NCI-H1436 (cell line): ENCODE data around the gene CTBP2.

ENCODE experiments used
- DNase-seq: peaks from one replicate; lab custom pipeline; 2025; lab: John Stamatoyannopoulos, UW

Gene CTBP2

DNA sequence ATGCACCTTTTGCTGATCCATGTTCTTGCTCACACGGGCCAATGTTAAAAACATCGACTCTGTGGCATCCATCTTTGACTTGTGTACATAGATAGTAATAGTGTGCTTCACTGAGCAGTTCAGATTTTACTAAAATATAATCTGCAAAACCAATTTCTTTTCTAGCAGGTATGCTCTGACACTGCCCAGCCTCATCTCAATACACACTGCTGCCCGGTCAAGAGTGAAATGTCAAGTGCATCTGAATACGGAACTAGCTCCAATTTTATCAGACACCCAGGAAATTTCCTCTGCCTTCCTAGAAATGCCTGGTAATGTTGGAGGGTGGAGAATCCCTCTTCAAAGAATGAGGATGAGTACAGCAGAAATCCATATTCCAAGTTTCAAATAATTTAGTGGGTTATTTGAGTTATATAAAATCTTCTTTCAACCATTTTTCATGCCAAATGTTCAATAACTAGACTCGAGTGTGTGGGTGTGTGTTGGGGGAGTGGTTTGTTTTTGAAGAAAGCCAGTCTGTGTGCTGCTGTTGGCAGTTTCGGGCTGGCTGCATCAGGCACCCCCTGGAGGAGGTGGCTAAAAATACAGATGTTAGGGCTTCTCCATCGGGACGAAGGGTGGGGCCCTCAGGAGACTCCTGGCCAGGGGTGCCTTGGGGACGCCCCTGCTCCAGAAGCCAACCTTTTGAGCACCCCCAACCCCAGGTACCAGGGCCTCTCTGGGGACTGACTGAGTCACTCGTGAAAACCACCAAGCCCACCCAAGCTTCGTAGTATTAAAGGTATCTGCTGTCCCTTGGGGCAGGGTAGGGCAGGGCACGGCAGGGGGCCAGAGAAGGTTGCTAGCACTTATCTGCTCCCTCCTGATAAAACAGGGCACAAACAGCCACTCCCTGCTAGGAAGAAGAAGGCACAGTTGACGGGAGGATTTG is 15.4 kb downstream of the CTBP2 start:
- DNase-seq = no peak

DNA sequence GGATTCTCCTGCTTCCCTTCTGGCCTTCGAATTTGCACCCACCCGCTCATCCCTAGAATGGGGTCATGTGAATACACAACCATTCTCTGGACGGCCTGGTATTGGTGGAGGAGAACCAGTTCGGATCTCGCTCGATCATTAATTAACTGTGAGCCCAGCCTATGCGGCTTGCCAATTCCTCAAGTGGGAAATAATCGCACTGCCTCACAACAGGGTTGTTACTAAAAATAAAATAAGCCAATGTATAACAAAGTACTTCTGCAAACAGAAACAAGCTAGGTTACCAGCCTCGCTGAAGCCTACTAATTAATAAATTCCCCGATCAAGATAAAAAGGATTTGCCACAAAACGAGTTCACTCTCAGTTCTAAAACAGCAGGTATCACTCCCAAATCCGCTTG is 16.2 kb downstream of the CTBP2 start:
- DNase-seq = no peak

DNA sequence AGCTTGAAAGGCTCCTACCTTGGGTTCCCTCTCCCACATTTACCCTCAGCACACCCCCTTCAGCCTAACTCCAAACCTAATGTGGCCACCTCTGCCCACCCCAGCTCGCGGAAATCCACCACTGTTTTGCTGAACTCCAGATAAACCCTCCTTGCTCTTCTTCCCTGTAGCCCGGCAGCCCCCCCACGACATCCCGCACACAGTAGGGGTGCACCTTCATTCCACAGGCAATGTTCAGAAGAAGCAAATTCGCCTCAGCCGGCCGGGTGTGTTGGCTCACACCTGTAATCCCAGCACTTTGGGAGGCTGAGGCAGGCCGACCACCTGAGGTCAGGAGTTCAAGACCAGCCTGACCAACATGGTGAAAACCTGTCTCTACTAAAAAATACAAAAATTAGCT is 17.4 kb downstream of the CTBP2 start:
- DNase-seq = no peak

DNA sequence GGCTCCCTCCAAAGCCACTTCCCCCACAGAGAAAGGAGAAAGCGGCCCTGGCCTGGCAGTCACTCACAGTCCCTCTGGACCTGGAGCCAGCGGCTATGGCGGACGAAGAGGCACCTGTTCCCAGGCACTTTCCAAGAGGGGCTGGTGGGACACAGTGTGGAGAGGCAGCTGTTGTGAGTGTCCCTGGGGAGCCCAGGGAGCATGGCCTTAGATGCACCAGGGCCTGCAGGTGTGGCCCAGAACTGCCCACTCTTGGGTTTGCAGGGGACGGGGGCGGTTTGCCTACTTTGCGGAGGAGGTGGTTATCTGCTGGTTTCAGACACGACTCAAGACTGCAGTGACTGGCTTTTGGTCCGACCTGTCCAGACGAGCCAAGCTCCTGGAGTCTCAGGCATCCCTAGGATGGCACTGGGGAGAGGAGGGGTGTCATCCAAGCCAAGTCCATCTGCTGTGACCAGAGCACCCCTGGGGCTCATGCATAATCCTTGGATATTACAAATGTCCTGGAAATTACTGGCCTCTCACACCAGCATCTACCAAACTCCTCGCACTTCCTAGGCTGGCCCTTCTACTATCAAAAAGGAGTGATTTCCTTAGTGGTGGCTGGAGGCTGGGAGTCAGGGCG is 18.4 kb downstream of the CTBP2 start:
- no peak for DNase-seq

DNA sequence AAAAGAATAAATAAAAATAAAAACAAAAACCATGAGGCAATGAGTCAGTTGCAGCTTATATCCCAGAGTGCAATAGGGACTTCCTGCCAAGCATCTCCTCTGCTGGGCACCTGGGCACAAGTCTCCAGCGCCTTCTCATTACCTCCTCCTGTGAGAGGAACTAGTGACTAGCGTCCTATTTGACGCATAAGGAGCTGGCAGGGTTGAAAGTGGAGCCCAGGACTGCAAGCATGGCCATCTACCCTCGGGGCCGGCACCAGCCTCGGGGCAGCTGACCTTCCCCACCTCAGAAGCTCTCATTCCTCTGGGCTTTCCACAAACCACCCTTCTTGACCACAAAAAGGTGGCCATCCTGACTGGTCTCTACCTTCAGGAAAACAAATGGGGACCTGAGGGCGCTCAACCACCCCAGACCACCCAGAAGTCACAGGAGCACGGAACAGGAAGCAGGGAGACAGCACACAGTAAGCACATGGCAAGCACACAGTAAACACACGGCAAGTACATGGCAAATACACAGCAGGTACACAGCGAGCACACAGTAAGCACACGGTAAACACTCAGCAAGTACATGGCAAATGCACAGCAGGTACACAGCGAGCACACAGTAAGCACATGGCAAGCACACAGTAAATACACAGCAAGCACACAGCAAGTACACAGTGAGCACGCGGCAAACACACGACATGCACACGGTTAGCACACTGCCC is 19.1 kb downstream of the CTBP2 start:
- no peak for DNase-seq

DNA sequence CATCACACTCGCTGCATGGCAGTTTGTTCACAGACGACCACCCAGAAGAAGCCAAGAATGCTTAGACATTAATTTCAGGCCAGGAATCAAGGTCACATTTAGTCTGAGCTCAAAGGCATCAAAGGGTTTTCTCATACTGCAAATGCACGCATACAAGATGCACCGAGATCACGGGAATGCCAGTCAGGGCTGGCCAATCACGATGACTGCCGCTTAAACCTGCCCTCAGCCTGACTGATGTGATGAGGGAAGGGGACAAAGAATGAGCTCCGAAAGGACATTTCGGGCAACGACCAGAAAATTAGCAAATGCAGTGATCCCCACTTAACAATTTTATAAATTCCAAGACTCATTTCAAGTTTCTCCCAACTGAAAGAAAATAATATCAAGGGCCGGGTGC is 20.2 kb downstream of the CTBP2 start:
- DNase-seq = no peak

DNA sequence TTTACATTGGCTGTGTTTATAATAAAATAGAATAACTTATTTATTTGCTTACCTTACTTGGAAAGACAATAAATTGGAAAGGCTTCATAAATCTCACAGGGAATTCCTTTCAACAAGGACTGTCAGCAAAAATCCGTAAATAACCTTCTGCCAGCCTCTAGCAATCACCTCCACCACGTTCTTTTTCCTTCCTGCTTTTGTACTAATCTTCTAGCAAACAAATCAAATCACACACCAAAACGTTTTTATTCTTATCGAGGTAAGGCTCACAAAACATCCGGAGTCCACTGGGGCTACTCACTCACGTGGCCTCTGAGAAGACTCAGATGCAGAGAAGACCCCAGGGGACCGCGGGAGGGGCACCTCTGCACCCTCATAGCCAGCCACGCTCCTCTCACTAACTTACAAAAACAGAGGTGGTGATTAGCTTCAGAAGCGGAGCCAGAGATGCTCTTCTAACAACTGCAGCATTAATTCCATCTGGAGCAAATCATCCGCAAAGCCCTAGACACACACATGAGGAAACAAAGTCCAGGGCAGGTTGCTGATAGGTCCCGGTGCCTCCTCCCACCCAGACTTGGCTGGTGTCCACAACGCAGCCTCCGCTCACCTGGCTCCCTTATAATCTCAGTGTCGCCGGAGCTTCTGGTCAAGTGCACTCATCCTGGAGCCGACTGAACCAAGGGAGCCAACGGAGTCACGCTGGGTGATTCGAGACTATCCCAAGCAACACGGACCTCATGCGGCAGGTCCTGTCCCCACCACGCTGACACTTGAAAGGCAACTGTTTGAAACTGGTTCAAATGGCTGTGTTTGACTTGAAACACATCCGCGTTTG is 22.5 kb downstream of the CTBP2 start:
- peak; percentile 71 for DNase-seq

DNA sequence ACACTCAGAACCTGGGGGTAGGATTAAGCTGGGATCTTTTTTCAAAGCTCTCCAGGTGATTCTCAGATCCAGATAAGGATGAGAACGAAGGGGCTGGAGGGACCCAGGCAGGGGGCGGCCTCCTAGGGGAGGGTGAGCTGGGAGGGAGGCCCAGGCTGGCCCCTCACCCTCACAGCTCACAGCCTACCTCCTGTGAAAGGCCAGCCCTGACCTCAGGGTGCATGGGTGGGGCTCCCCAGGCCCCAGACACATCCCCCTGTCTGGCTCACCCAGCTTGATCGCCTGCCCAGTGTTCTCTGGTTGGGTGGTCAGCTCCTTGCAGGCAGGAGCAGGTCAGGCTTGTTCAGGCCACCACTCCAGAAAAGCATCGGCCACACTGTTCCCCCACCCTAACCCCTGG is 24.3 kb downstream of the CTBP2 start:
- DNase-seq = no peak

DNA sequence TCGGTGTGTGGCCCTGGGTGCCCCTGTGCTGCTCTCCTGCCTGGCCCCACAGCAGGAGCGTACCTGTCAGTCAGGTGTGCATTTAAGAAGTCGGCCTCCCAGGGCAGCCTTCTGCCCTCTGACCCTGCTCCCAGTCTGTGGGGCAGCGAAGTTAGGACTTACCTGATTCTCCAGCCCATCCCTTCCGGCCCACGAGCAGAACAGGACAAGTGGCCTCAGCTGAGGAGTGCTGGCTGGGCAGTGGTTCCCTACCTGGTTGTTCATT is 24.7 kb downstream of the CTBP2 start:
- no peak for DNase-seq

DNA sequence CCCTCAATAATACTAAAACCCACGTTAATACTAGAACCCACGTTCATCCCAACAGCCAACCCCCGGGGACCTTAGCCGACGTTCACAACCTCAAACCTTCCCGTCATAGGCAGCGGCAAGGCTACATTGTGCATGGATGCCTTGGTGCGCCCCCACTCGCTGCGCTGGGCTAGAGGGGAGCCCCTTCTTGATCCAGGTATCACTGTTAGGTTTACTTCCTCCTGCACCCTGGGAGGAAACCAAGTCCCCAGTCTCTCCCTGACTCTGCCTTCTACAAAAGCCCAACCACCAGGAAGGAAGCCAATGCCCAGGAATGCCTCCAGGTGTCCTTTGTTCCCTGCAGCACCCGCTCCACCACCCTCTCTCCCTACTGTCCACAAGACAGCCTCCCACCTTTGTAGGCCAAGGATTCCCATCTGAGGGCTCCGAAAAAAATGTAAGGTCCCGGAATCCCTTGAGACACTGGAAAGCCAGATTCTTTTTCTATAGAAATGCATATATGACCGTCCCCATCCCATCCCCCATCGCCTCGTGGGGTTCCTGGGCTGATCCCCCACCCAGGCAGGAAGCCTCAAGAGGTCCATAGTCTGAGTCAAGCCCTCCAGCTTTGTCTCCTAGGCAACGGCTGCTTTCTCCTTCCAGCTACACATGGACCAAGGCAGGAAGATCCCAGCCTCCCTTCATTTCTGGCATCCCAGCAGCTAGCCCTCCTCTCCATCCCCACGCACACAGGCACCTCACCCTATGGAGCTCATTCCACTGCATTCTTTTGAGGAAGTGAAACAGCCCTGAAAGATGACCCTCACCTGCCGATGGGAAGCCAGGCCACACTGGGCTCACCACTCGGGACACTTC is 25.2 kb downstream of the CTBP2 start:
- no peak for DNase-seq

DNA sequence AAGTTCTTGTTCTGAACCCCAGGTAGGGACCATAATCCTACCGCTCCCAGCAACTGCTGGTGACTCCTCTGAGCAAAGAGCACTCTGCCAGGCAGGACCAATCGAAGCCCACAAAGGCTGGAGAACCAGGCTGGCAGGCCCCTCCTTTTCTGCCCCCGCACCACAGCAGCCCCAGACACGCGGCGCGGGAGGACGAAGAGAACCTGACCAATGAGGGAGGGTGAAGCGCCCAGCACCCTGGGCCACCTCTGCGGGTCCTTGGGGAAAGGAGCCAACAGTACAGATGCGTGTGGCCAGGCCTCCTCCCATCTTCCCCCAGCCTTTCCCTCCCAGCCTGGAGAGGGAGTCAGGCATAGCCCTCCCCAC is 25.9 kb downstream of the CTBP2 start:
- DNase-seq = no peak

DNA sequence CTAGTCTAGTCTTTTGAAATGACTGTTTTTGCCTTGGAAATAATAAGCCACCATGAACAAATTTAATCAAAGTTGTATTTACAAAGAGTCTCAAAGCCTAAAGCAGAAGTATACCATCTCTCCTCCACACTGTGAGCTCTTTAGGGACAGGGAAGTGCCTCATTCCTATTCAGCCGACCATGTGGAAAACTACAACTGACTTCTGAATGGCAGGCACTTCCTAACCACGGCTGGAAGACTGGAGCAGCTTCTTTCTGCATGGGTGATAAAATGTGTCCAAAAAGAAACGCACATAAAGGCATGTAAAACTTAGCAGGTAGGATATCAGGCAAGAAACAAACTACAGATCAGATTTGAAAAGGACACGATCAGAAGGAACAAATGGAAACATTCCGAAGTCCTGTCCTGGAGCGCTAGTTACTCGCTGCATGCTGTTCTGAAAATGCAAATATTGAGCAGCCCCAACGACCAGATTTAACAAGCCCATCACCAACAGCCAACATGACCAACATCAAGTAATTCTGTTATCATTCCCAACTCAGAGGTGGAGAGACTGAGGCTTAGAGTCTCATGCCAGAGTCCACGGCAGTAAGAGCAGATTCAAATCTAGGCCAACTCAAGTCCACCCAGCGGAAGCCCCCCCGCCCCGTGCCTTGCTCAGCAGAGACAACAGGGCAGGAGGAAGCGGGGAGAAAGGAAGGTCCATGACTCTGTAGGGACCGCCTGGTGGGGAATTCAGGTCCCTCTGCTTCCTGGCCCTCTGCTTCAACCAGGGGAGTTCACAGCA is 26.5 kb downstream of the CTBP2 start:
- no peak for DNase-seq

DNA sequence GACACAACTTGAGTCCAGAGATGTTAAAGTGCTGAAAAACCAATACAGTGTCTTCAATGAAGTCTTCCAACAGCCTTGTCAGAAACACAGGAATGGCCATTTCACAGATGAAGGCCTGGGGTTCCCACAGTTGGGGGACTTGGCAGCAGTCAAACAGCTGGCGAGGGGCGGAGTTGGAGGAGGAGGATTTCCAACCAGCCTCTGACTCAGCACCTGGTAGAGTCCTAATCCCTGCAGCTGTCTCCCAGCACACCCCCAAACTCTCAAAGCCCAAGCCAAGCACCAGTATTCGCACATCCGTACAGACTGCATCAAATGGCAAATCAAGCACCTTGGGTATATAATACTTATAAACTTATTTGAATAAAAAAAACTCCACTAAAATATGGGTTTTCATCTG is 28.0 kb downstream of the CTBP2 start:
- no peak for DNase-seq

DNA sequence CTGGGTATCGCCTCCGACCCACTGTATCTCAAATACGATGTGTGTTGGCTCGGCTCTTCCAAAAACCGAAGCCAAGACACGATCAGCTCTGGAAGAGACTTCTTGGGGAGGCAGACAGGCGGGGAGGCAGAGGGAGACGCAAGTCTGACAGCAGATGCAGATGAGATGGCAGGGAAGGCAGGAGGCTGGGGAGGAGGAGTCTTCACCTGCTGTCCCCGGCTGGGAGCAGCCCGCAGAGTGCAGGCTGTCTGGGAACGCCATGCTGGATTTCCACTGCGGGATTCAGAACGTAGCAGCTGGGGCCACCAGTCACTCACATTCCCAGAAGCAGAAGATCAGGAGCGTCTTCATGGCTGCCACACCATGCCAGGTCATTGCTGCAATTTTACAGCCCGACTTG is 29.4 kb downstream of the CTBP2 start:
- DNase-seq = no peak

DNA sequence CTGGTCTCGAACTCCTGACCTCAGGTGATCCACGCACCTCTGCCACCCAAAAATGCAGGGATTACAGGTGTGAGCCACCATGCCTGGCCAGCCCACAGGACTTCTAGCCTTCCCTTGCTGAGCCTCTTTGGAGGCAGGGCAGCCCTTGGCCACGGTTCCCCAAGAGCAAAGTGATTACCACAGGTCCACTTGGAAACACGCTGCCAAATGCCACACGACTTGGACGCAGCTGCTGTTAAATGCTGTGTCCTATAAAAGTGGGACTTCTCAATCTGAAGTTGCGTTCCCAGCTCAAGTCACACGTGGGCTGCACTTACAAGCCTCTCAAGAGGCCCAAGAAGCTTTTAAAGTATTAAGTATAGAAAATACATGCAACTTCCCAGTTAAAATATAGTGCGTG is 30.1 kb downstream of the CTBP2 start:
- no peak for DNase-seq

DNA sequence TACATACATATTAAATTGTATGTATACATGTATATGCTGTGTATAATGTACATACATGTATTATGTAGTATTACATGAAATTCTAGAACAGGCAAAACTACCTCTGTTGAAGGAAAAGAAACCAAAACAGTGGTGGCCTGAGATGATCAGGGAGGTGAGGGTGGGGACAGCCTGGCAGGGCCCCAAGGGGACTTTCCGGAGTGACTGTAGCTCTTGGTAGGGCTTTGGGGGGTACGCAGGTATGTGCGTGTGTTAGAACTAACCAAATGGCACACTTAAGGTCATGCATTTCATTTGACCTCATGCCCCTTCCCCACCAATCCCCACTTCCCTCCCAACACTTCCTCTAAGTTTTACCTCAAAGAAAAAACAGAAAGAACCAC is 31.3 kb downstream of the CTBP2 start:
- no peak for DNase-seq

DNA sequence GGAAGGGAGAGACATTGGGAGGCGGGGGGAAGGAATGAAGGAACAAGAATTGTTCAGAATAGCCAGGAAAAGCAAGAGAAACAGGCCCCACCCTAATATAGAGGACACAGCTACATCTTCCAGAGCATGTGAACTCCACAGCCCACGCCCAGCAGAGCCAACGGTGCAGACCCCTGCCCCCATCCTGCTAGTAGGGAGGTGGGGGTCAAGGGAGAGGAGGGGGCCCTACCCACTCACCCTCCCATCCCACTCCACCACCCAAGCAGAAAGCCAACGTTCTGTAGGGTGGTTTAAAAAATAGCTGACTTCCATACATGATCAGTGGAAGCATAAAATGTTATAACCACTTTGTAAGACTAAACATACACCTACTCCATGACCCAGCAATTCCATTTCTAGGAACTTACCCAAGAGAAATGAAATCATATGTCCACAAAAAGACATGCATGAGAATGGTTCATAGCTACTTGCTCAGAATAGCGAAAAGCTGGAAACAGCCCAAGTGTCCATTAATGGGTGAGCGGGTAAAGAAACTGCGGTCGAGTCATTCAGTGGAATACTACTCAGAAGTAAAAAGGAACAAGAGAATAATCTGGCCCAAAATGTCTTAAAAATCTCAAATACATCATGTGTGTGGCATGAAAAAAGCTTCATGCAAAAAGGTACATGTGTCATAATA is 31.8 kb downstream of the CTBP2 start:
- DNase-seq = no peak

DNA sequence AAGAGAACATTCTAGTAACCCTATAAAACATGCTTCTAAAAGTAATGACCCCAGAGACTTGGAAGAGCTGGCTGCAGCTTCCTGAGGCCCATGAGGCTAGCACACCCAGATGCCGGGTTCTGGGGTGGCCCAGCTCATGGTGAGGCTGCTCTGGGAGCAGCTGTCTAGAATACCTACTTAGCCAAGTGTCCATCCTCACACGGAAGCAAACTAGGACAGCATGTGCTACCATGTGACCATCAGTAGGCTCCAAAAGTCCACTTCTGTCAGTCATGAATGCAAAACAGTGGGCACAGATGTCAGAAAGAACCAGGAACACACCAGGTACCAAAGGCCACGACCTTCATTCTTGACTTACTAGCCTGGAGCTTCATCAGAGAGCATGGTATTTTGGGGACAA is 32.4 kb downstream of the CTBP2 start:
- no peak for DNase-seq

DNA sequence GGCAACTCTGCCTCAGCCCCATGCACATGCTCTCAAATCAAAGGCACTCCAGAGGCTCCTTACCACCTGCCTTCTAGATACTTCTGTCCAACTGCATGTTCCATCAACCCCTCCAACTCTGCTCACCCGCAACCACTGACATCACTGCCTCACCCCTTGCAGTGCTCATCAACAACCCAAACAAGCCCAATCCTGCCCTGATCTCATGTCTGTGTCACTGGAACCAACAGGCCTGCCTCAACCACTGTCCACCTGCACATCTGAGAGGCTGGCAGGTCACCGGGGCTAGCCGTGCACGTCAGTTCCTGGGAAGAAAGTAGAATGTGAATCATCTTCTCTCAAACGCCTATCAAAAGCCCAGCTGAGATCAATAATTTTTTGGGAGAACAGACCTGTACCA is 33.3 kb downstream of the CTBP2 start:
- no peak for DNase-seq
